HG03432 (cell line): ENCODE results near the gene DOCK4.

ENCODE experiments used
- ATAC-seq: cut with Tn5 transposase; IDR thresholded peaks from one replicate; pipeline ENCODE4 v1.9.1; 2021; ENCODE audit warnings: mild to moderate bottlenecking, moderate library complexity; ENCODE audit not compliant: unreplicated experiment

Gene DOCK4

GRCh38 chr7:111747718-111748117, 458.5 kb downstream of the DOCK4 start:
- no peak for ATAC-seq

- ATAC-seq: no peak
Observed at GRCh38 chr7:111746950-111747349, 459.2 kb downstream of the DOCK4 start.

DNA sequence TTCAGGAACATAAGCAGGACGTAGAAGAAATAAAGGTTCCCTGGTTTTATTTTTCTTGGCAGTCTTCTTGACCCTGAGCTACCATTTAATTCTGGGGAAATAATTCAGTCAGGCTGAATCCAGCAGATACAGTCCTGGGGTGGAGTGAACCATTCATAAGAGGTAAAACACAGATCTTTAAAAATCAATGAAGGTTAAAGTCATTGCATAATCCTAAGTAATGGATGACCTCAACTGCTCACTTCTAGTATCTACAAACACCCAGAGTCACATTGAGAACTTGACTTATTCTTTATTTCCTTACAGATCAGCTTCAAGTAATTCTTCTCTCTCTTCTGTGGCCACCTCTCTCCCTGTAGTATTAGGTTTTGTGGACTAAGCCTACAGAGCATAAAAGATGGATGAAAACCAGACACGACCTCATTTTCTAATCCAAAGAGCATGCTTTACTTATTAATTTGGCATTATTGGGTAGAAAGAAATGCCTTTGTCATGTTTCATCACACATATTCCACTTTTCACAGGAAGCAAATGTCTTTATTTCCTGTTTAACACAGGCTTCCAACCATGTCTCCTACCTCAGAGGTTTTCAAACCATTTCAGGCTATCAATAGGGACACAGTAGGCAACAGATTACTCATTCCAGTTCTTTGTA, 461.6 kb downstream of the DOCK4 start:
- ATAC-seq: no peak

DNA sequence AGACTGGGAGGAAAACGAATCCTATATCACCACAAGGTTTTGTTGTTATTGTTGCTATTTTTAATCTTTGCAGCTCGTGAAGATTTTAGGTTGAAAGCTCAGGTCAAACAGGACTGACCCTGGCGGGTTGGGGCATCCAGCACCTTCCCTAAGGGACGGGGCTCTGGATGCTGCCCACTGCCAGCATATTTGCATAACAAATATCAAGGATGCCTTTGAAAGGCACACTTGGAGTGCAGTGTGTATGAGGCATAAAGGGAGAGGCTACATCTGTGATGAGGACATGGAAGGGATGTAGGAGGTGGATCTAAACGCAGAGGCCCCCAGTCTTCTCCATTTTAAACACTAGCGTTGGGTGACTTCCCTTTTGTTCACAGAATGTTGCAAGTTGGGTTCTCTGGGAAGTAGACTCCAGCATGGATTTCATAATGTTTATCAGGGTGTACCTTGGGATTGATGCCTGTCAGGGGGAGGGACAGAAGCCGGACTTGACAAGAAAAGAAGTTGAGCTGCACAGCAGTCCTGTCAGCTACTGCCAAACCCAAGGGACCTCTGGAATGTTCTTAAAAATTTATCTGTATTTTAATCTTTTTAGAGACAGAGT, 462.9 kb downstream of the DOCK4 start:
- no peak for ATAC-seq

DNA sequence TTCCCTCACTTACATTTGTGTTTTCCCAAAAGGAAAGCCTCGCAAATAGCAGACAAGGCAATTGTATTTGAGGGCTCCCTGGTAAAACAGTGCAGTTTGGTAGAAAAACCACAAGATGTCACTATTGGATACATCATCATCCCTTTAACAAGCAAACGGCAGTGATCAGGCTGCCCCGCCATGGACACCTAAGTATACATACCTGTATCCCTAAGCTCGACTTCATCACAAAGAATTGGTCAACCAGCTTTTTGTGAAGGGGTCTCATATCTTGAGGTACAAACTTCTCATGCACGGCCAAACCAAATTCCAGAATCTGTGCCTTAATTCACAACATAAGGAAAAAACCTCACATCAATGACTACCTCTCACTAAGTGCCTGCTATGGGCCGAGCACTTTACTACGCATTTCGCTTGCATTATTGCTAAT, 464.4 kb downstream of the DOCK4 start:
- peak; percentile 97 for ATAC-seq

- ATAC-seq: no peak
Observed at GRCh38 chr7:111740942-111741341, 465.3 kb downstream of the DOCK4 start.

DNA sequence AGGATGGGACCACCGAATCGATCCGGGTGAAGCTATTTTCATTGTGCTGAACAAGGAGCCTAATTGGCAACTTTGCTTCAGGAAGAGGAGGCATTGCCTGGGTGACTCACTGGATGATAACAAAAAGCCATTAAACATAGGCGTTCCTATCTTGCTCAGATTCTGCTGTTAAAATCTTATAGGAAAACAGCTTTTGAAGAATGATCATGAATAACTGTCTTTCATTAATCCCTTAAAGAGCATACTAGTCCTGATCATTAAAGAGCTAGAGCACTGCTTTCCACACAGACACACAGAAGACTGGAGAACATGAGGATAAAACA, 469.7 kb downstream of the DOCK4 start:
- no peak for ATAC-seq

DNA sequence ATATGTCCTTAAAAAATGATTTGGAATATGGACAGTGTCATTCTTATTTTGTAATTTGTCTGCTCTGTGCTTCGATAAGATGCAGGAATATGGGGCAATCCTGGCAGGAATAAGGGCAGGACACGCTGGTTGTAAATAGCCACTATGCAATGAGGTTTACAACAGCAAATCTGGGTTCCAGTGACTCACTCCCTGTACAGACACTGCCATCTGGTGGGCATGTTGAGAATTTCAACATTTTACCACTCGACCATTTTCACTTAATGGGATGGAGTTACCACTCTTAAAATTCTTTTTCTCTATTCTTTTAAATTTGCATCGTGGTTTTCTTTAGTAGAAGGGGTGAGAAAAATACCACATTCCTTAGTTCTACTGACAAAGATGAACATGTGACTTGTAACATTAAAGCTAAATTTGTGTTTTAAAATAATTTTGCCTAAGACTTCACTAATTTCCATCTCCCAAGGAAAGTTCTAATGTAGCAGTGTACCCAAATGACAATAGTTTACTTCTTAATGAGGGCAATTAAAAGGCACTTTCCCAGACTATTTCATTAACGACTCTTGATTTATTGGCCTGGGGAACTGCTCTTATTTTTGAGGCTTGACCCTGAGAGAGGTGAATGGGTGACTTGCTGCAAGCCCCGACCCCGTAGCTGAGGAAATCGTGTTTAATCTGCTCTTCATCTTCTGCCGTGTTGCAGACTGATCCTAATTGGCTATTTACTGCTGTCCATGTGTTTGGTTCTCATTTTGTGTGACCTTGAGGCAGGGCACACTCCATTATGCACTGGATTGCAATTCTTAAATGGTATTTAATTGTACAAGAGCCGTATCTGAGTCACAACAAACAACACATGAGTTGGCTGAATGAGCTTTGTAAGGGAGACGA, 470.3 kb downstream of the DOCK4 start:
- ATAC-seq: peak; percentile 51

- no peak for ATAC-seq
Observed at GRCh38 chr7:111734954-111735660, 471.1 kb downstream of the DOCK4 start.

DNA sequence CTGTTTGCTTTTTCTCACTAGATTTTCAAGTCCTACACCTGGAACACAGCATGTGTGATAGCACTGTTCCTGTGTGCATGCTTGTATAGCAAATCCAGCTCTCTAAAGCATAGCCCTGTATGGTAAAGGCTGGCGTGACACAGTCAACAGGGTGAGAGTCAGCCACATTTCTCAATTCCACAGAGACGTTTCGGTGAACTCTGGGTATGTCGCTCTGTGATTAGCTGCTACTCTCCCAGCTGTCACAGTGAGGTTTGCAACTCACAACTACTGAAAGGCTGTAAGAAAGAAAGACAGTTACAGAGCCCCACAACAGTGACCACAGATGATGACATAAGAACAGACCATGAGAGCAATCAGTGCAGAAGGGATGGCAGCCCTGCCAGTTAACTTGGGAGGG, 473.3 kb downstream of the DOCK4 start:
- peak; percentile 65 for ATAC-seq

GRCh38 chr7:111730476-111731300, 475.5 kb downstream of the DOCK4 start:
- ATAC-seq: peak; percentile 49

- ATAC-seq: no peak
Observed at GRCh38 chr7:111730057-111730456, 476.1 kb downstream of the DOCK4 start.

GRCh38 chr7:111729483-111729882, 476.7 kb downstream of the DOCK4 start:
- no peak for ATAC-seq

DNA sequence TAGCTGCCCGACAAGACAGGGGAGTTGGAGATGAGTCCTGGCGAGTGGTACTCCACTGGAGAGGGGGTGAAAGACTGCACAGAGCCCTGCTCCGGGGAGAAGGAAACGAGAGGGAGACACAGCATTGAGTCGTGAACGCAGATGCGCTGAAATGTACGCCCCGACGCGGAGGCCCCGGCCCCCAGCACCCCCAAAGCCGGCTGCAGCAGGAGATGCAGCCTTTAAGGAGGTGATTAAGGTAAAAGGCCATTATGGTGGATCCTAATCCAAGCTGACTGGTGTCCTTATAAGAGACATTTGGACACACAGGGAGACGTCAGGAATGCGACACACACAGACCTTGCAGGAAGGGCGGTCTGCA, 477.6 kb downstream of the DOCK4 start:
- ATAC-seq: no peak

GRCh38 chr7:111727905-111728634, 478.1 kb downstream of the DOCK4 start:
- no peak for ATAC-seq

- no peak for ATAC-seq
Observed at GRCh38 chr7:111718886-111719285, 487.3 kb downstream of the DOCK4 start.

DNA sequence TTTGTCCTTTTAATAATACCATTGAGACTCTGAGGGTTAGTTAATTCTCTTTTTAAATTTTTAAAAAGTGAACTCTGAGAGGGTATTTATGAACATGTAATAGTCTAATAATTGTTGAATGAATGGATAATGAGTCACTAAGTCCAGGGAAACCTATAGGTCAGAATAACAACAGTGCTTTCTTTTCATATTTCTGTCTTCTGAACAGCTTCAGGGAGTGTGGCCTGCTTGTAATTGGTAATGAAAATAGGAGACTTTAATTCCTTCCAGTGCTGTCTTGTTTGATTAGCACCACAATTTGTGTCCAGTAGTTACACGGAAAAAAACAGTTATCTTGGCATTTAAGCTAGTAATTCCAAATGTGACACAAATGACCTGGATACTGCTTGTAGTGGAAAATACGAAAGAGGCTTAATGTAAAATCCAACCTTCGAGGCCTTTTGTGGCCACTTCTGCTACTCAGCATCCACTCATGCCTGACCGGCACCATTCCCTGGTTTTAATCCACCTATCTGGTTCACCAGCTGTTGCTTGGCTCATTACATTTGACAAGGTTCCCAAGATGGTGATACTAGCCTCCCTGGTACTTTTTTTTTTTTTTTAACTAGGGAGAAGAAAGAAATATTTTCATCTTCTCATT, 494.7 kb downstream of the DOCK4 start:
- ATAC-seq: no peak

DNA sequence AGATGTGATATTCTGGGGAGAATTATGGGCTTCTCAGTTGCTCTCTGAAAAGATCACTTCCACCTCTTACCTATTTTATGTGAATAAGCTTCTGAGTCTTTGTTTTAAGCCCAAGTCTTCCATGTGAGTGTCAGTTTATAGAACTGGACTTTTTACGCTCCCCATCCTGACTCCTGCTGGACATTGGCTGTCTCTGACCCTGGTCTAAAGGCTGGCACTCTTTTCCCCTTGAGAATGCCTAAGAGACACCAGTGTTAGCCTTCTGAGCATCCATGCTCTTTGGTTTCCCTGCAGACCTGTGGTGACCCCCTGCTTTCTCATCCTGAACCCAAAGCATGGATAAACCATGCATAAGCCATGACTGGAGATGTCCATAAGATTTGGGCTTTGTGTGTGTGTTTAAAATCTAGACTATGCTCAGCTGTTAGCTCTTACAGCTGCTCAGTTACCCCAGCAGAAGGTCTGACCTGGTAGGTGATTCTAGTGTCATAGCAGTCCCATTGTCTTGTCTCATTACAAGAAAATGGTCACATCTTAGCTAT, 495.3 kb downstream of the DOCK4 start:
- no peak for ATAC-seq

DNA sequence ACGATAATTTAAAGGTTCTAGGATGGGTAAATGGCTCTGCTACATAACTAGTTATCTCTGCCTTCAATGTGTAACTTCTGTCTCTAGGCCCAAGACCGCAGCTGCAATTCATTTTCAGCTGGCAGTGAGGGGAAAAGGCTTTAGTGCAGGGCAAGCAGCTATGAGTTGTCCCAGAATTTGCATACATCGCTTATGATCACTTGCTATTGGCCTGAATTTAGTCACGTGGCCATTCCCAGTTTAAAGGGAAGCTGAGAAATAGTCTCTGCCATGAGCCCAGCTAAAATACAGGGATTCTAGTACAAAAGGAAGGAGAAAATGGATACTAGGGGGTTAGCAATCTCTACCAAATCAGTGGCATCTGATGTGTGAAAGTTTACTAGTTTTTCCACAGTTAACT, 498.1 kb downstream of the DOCK4 start:
- no peak for ATAC-seq
